Hepatocyte (in vitro differentiated cells): Measurements from ENCODE around the gene ZNF605.
A peak's percentile ranks its signal among the peaks of the same experiment; 100 is the strongest.

Experiments
- CTCF ChIP-seq: fragments of 200-600 bp; sonication (generic); IDR thresholded peaks from 2 replicates; pipeline ENCODE4 v1.5.1; 2016; ENCODE audit warnings: antibody characterized with exemption, mild to moderate bottlenecking; ENCODE audit not compliant: poor library complexity
- EZH2 ChIP-seq: fragments of 200-600 bp; sonication (generic); IDR thresholded peaks from 2 replicates; pipeline ENCODE4 v1.6.1; 2016; ENCODE audit warnings: antibody characterized with exemption, mild to moderate bottlenecking, borderline replicate concordance

- TF ChIP-seq CTCF (peak; percentile 25), EZH2 (no peak)
These were observed 51.3 kb downstream of the ZNF605 start for GRCh38 chr12:132904718-132905328.
